KBM-7 (cell line): ENCODE results near the gene JAGN1.
"Not testable (repeated sequence)": the region's sequence is repeated elsewhere in the genome, so short reads cannot be mapped to it uniquely, and the experiment has no call there.

Source experiments
- DNase-seq: peaks from one replicate; pipeline ENCODE4 v3.0.0-alpha.2; 2015
- in situ Hi-C: fragments of 300-500 bp; cut with MboI; formaldehyde crosslinking; loops from 2 replicates; pipeline ENCODE4 v1.14.3; 2020; ENCODE audit warnings: low sequenced_read_pairs, low pct_unique_long_range_greater_than_20kb, mixed read lengths

The JAGN1 gene

GRCh38 chr3:9937486-9938238, 47.3 kb downstream of the JAGN1 start:
- in situ Hi-C loops = no loop called here

GRCh38 chr3:9938966-9939365, 48.6 kb downstream of the JAGN1 start:
- in situ Hi-C loops = no loop called here
- no peak for DNase-seq

More at GRCh38 chr3:9937486-9938238, 47.3 kb downstream of the JAGN1 start:
- no peak for DNase-seq

- in situ Hi-C loops, DNase-seq: not testable (repeated sequence)
These were observed 49.5 kb downstream of the JAGN1 start for GRCh38 chr3:9939906-9940305.

- no peak for DNase-seq
These were observed 50.3 kb downstream of the JAGN1 start for GRCh38 chr3:9940746-9941145.

GRCh38 chr3:9942164-9942563, 51.8 kb downstream of the JAGN1 start:
- in situ Hi-C loops = no loop called here
- DNase-seq = no peak

More at GRCh38 chr3:9940746-9941145, 50.3 kb downstream of the JAGN1 start:
- in situ Hi-C loops = no loop called here

- in situ Hi-C loops = no loop called here
These were observed 52.7 kb downstream of the JAGN1 start for GRCh38 chr3:9942934-9943690.

More at GRCh38 chr3:9942934-9943690, 52.7 kb downstream of the JAGN1 start:
- DNase-seq = no peak
